ENCODE results near the gene COPS7B. TPM values are rescaled to one million over a fixed set of nuclear protein-coding genes. Genes with fewer than 3 reads are reported as not detected.

The COPS7B gene
- total and polyA plus RNA-seq, 2 donors (not counting 1 experiment from before 2014, with no cell fraction given): 17.7 to 39.5 TPM

DNA sequence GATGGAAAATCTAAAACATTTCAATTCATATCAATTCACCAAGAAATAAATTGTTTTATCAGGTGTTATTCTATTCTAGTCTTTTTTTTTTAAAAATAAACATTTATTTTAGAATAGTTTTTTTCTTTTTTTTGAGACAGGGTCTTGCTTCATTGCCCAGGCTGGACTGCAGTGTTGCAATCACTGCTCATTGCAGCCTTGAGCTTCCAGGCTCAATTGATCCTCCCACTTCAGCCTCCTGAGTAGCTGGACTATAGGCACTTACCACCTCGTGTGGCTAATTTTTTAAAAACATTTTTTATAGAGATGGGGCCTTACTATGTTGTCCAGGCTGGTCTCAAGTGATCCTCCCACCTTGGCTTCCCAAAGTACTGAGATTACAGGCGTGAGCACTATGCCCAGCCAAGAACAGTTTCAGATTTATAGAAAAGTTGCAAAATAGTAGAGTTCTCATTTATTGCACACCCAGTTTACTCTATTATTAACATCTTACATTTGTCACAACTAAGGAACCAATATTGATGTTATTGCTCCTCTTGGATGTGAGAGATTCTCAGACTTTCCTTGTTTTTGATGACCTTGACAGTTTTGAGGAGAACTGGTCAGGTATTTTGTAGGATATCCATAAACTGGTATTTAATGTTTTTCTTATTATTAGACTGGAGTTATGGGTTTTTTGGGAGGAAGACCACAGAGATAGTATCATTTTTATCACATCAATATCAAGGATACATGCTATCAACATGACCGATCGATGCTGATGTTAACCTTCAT is 35.0 kb upstream of the COPS7B start:
- Histone ChIP-seq H3K9me3 (ENCODE audit: control insufficient read depth, insufficient read depth, low read depth, low read length) (no peaks in the 10 kb centered on the region), H4K20me1 (ENCODE audit: control insufficient read depth, extremely low read depth, insufficient read depth, low read length) (no peaks in the 10 kb centered on the region), H3K4me1 (ENCODE audit: control insufficient read depth, extremely low read depth, insufficient read depth, low read length) (no peaks in the 10 kb centered on the region), H3K36me3 (ENCODE audit: control insufficient read depth, insufficient read depth, low read length) (no peaks in the 10 kb centered on the region), H3K79me2 (ENCODE audit: control insufficient read depth, insufficient read depth, low read length) (no peaks in the 10 kb centered on the region), H2AFZ (ENCODE audit: low read length) (no peak overlapping the region), H3K27me3 (ENCODE audit: control insufficient read depth, insufficient read depth, low read length) (no peaks in the 10 kb centered on the region), H3K9ac (ENCODE audit: insufficient read depth, low read length) (no peak overlapping the region), H3K4me3 (replicated peaks in 1 of 4; ENCODE audit: control extremely low read depth in 1 of 4, insufficient read depth in 1 of 4, low read depth in 3 of 4, low read length in 4 of 4) (no peak overlapping the region), H3K27ac (ENCODE audit: insufficient read depth, low read length) (no peak overlapping the region), H3K4me2 (ENCODE audit: extremely low read depth, insufficient read depth, low read length) (no peak overlapping the region)
- TF ChIP-seq, protein P1, sequence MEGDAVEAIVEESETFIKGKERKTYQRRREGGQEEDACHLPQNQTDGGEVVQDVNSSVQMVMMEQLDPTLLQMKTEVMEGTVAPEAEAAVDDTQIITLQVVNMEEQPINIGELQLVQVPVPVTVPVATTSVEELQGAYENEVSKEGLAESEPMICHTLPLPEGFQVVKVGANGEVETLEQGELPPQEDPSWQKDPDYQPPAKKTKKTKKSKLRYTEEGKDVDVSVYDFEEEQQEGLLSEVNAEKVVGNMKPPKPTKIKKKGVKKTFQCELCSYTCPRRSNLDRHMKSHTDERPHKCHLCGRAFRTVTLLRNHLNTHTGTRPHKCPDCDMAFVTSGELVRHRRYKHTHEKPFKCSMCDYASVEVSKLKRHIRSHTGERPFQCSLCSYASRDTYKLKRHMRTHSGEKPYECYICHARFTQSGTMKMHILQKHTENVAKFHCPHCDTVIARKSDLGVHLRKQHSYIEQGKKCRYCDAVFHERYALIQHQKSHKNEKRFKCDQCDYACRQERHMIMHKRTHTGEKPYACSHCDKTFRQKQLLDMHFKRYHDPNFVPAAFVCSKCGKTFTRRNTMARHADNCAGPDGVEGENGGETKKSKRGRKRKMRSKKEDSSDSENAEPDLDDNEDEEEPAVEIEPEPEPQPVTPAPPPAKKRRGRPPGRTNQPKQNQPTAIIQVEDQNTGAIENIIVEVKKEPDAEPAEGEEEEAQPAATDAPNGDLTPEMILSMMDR (conservative IDR thresholded peaks at IDR 0.05 in 1 of 2, IDR thresholded peaks at IDR 0.05 in 1 of 2; ENCODE audit: low read depth in 1 of 2, low read length in 2 of 2): no peak
- TF ChIP-seq EZH2 (IDR thresholded peaks at IDR 0.05; ENCODE audit: low read length, missing control alignments): no peak
- DNase-seq (ENCODE audit: low read depth in 2 of 2): no peak

DNA sequence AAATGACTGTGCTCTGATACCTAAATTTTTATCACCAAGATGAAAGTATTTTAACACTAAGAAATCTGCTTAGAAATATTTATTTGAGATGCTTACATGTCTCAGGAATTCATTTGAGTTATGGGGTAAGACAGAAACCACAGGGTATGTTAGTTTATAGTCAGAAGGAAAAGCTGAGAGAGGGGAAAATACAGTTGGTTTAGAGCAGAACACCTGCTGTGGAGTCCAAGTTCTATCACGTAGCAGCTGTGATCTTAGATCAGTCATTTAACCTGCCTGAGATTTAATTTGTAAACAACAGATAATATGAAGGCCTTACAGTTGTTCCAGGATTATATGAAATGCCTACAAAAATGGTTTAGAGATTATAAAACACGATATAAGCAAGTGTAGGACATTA is 34.2 kb upstream of the COPS7B start:
- H3K4me3 ChIP-seq (replicated peaks in 1 of 4; ENCODE audit: control extremely low read depth in 1 of 4, insufficient read depth in 1 of 4, low read depth in 3 of 4, low read length in 4 of 4): no peak overlapping the region
- no peaks in the 10 kb centered on the region for H3K4me1 ChIP-seq (ENCODE audit: control insufficient read depth, extremely low read depth, insufficient read depth, low read length)
- H4K20me1 ChIP-seq (ENCODE audit: control insufficient read depth, extremely low read depth, insufficient read depth, low read length): no peaks in the 10 kb centered on the region
- no peak overlapping the region for H2AFZ ChIP-seq (ENCODE audit: low read length)
- H3K79me2 ChIP-seq (ENCODE audit: control insufficient read depth, insufficient read depth, low read length): no peaks in the 10 kb centered on the region
- no peak for DNase-seq (ENCODE audit: low read depth in 2 of 2)
- H3K27me3 ChIP-seq (ENCODE audit: control insufficient read depth, insufficient read depth, low read length): no peaks in the 10 kb centered on the region
- H3K36me3 ChIP-seq (ENCODE audit: control insufficient read depth, insufficient read depth, low read length): no peaks in the 10 kb centered on the region
- H3K4me2 ChIP-seq (ENCODE audit: extremely low read depth, insufficient read depth, low read length): no peak overlapping the region
- H3K9me3 ChIP-seq (ENCODE audit: control insufficient read depth, insufficient read depth, low read depth, low read length): no peaks in the 10 kb centered on the region
- no peak overlapping the region for H3K9ac ChIP-seq (ENCODE audit: insufficient read depth, low read length)
- H3K27ac ChIP-seq (ENCODE audit: insufficient read depth, low read length): no peak overlapping the region
- TF ChIP-seq EZH2 (IDR thresholded peaks at IDR 0.05; ENCODE audit: low read length, missing control alignments): no peak
- TF ChIP-seq, protein P1 (conservative IDR thresholded peaks at IDR 0.05 in 1 of 2, IDR thresholded peaks at IDR 0.05 in 1 of 2; ENCODE audit: low read depth in 1 of 2, low read length in 2 of 2): no peak

DNA sequence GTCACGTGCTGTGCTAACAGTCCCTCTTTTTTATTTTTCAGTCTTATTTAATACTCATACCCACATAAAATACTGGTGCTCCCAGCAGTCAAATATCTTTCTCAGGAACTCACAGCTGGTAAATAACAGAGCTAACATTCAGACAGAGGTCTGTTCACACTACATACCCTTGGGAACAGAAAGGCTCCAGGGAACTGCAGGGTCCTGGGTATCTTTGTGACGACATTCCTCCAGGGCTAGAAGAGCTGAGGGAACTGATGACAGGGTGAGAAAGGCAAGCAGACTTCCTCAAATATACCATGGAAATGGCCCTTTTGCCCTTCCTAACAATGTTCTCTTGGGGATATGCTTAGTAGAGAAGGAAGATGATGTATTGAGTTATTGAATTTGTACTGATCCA is 24.5 kb upstream of the COPS7B start:
- no peak overlapping the region for H3K9ac ChIP-seq (ENCODE audit: insufficient read depth, low read length)
- no peak overlapping the region for H3K4me3 ChIP-seq (replicated peaks in 1 of 4; ENCODE audit: control extremely low read depth in 1 of 4, insufficient read depth in 1 of 4, low read depth in 3 of 4, low read length in 4 of 4)
- no peaks in the 10 kb centered on the region for H4K20me1 ChIP-seq (ENCODE audit: control insufficient read depth, extremely low read depth, insufficient read depth, low read length)
- no peaks in the 10 kb centered on the region for H3K4me1 ChIP-seq (ENCODE audit: control insufficient read depth, extremely low read depth, insufficient read depth, low read length)
- no peaks in the 10 kb centered on the region for H3K36me3 ChIP-seq (ENCODE audit: control insufficient read depth, insufficient read depth, low read length)
- H3K27ac ChIP-seq (ENCODE audit: insufficient read depth, low read length): no peak overlapping the region
- no peak for DNase-seq (ENCODE audit: low read depth in 2 of 2)
- no peak overlapping the region for H2AFZ ChIP-seq (ENCODE audit: low read length)
- TF ChIP-seq EZH2 (IDR thresholded peaks at IDR 0.05; ENCODE audit: low read length, missing control alignments): no peak
- TF ChIP-seq, protein P1 (conservative IDR thresholded peaks at IDR 0.05 in 1 of 2, IDR thresholded peaks at IDR 0.05 in 1 of 2; ENCODE audit: low read depth in 1 of 2, low read length in 2 of 2): no peak
- H3K79me2 ChIP-seq (ENCODE audit: control insufficient read depth, insufficient read depth, low read length): no peaks in the 10 kb centered on the region
- H3K27me3 ChIP-seq (ENCODE audit: control insufficient read depth, insufficient read depth, low read length): no peaks in the 10 kb centered on the region
- no peaks in the 10 kb centered on the region for H3K9me3 ChIP-seq (ENCODE audit: control insufficient read depth, insufficient read depth, low read depth, low read length)
- H3K4me2 ChIP-seq (ENCODE audit: extremely low read depth, insufficient read depth, low read length): no peak overlapping the region
